ENCODE data around the gene MLEC. TPM values are rescaled to one million over a fixed set of nuclear protein-coding genes. Genes with fewer than 3 reads are reported as not detected.

Gene MLEC
- total and polyA plus RNA-seq, 2 experiments from 2014 or later: 122 to 215 TPM

DNA sequence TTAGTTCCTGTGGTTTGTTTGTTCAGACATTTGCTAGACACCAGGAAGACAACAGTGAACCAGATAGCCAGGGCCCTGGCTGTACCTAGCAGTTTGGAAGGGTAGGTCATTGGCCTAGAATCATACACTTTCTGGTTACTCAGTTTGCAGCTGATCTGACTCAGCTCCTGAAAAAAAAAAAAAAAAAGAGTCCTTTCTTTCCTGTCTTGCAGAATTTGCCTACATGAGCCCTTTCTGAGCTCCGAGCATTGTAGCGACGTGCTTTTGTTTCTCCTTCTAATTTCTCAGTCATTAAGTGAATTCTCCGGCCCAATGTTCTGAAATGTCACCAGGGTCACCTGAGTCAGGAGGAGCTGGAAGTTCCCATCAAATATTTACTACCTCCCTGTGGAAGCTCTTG, 44.1 kb upstream of the MLEC start:
- H3K4me1 ChIP-seq (ENCODE audit: low read depth): peaks cover 6% of the 10 kb centered on the region
- H3K4me3 ChIP-seq: no peak overlapping the region
- H3K36me3 ChIP-seq: no peaks in the 10 kb centered on the region
- no peak for DNase-seq (ENCODE audit: low read depth in 1 of 2, low spot score in 1 of 2)
- TF ChIP-seq, protein P1, sequence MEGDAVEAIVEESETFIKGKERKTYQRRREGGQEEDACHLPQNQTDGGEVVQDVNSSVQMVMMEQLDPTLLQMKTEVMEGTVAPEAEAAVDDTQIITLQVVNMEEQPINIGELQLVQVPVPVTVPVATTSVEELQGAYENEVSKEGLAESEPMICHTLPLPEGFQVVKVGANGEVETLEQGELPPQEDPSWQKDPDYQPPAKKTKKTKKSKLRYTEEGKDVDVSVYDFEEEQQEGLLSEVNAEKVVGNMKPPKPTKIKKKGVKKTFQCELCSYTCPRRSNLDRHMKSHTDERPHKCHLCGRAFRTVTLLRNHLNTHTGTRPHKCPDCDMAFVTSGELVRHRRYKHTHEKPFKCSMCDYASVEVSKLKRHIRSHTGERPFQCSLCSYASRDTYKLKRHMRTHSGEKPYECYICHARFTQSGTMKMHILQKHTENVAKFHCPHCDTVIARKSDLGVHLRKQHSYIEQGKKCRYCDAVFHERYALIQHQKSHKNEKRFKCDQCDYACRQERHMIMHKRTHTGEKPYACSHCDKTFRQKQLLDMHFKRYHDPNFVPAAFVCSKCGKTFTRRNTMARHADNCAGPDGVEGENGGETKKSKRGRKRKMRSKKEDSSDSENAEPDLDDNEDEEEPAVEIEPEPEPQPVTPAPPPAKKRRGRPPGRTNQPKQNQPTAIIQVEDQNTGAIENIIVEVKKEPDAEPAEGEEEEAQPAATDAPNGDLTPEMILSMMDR (IDR thresholded peaks at IDR 0.05; ENCODE audit: low read depth, low read length): no peak
- peaks cover 79% of the 10 kb centered on the region for H3K27me3 ChIP-seq
- H3K9me3 ChIP-seq (ENCODE audit: low read depth): no peaks in the 10 kb centered on the region
- no peak overlapping the region for H3K27ac ChIP-seq

DNA sequence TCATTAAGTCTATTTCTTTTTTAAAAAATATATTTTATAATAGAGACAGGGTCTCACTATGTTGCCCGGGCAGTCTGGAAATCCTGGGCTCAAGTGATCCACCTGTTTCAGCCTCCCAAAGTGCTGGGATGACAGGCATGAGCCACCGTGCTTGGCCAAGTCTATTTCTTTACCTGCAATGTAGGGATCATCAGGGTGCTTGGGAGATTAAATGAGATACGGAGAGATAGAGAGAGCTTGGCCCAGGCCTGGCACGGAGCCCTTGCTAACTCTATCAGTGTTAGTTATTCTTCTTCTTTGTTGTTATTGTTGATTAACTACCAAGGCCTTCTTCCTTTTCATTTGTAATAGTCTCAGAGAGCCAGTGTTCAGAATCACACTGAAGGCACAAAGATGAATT, 43.4 kb upstream of the MLEC start:
- Histone ChIP-seq H3K4me1 (ENCODE audit: low read depth) (peaks cover 6% of the 10 kb centered on the region), H3K27ac (no peak overlapping the region), H3K4me3 (no peak overlapping the region), H3K36me3 (no peaks in the 10 kb centered on the region), H3K9me3 (ENCODE audit: low read depth) (no peaks in the 10 kb centered on the region), H3K27me3 (peaks cover 74% of the 10 kb centered on the region)
- DNase-seq (ENCODE audit: low read depth in 1 of 2, low spot score in 1 of 2): no peak
- TF ChIP-seq, protein P1 (IDR thresholded peaks at IDR 0.05; ENCODE audit: low read depth, low read length): no peak

DNA sequence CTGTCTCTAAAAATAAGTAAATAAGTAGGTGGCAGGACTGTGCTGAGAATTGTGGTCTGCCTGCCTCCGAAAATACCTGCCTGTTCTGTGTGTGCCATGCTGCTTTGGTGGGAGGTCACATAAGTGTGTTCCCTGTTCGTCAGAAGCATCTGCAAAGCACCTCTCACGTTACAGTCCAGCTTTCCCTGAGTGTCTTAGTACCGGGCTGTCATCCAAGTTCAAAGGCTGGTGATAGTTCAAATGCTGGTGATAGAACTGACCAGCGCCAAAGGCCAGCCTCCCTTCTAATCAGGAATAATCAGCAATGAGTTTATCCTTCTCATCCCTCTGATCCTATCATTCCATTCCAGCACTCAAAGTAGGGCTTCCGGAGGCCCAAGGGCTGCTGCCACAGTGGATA, 40.9 kb upstream of the MLEC start:
- no peaks in the 10 kb centered on the region for H3K9me3 ChIP-seq (ENCODE audit: low read depth)
- no peak for DNase-seq (ENCODE audit: low read depth in 1 of 2, low spot score in 1 of 2)
- no peak overlapping the region for H3K4me3 ChIP-seq
- peaks cover 6% of the 10 kb centered on the region for H3K4me1 ChIP-seq (ENCODE audit: low read depth)
- H3K27ac ChIP-seq: no peak overlapping the region
- no peaks in the 10 kb centered on the region for H3K36me3 ChIP-seq
- TF ChIP-seq, protein P1 (IDR thresholded peaks at IDR 0.05; ENCODE audit: low read depth, low read length): no peak
- peaks cover 54% of the 10 kb centered on the region for H3K27me3 ChIP-seq

DNA sequence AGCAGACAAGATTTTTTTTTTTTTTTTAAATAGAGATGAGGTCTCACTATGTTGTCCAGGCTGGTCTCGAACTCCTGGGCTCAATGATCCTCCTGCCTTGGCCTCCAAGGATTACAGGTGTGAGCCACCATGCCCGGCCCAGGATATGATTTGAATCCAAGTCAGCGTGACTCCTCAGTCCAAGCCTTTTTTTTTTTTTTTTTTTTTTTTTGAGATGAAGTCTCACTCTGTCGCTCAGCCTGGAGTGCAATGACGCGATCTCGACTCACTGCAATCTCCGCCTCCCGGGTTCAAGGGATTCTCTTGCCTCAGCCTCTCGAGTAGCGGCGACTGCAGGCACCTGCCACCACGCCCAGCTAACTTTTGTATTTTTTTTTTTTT, 39.6 kb upstream of the MLEC start:
- Histone ChIP-seq H3K4me1 (ENCODE audit: low read depth) (no peaks in the 10 kb centered on the region), H3K4me3 (no peak overlapping the region), H3K27me3 (peaks cover 41% of the 10 kb centered on the region), H3K36me3 (no peaks in the 10 kb centered on the region), H3K9me3 (ENCODE audit: low read depth) (no peaks in the 10 kb centered on the region), H3K27ac (no peak overlapping the region)
- DNase-seq (ENCODE audit: low read depth in 1 of 2, low spot score in 1 of 2): no peak
- TF ChIP-seq, protein P1 (IDR thresholded peaks at IDR 0.05; ENCODE audit: low read depth, low read length): no peak

DNA sequence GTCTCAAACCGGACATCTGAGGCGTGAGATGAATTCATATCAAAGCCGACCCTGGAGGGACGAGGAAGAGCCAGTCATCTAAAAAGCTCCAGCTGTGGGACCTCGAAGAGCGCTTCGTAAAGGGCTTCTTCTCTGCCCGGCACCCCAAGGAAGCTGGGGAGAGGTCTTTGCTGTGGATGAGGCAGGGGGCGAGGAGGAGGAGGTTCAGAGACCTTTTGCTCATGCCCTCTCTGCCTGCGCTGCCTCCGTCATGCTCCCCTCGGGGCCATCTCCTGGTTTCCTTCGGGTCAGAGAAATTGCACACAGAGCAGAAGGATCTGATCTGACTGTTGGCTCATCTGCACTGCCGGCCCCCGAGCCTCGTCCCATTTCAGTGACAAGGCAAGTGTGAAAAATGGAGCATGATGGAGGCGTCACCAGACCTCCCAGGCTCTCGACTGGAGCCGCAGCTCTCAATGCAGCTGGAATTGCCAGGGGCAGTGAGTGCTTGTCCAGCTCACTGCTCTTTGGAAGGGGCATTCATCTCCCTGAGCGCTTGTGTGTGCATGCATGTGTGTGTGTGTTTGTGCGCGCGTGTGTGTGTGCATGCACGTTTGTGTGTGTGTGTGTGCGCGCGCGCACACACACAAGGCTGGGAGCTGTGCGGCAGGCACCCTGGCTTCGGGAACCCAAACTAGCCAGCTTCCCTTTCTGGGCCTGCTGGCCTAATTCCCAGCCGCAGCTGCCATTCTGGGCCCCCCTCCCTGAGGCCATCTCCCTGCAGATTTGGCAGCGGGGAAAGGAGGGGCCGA, 37.3 kb upstream of the MLEC start:
- TF ChIP-seq, protein P1 (IDR thresholded peaks at IDR 0.05; ENCODE audit: low read depth, low read length): no peak
- H3K36me3 ChIP-seq: no peaks in the 10 kb centered on the region
- no peak overlapping the region for H3K4me3 ChIP-seq
- no peak for DNase-seq (ENCODE audit: low read depth in 1 of 2, low spot score in 1 of 2)
- peaks cover 19% of the 10 kb centered on the region for H3K27me3 ChIP-seq
- H3K27ac ChIP-seq: no peak overlapping the region
- peaks cover 5% of the 10 kb centered on the region for H3K4me1 ChIP-seq (ENCODE audit: low read depth)
- no peaks in the 10 kb centered on the region for H3K9me3 ChIP-seq (ENCODE audit: low read depth)
